Pons (tissue), 1 donor: ENCODE results near the gene MAML1.
A peak's percentile ranks its signal among the peaks of the same experiment; 100 is the strongest.

ENCODE experiments used
- DNase-seq: peaks from one replicate; pipeline ENCODE4 v3.0.0-alpha.2; 2016; ENCODE audit warnings: low spot score

The MAML1 gene

DNA sequence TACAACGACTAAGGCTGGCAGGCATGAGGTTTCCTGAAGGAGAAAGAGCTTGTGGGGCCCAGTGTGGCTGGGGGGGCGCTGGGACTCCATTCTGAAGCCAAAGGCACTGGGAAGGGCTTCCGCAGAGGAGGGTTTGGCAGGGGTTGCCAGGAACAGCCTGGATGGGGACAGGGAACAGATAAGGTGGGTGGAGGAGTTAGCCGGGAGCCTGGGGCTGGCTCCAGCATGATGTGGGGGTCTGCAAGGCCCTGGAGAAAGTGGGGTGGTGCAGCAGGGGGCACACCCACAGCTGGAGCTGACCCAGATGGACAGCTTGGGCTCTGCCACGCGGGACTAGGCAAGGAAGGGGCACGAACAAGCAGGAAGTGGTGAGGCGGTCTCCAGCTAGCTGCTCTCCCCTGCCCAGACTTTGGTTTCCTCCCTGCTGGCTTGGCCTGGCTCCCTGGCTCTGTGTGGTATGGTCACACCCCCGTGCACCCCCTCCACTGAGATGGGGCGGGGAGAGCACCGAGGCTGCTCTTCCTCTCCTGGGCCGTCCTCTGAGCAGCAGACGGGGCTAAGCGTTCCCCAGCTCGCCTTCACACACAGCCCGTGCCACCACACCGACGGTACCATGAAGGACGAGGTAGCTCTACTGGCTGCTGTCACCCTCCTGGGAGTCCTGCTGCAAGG, 61.0 kb downstream of the MAML1 start, which contains the start of gene LTC4S:
Gene LTC4S, plus strand, starts transcription at position 519 of the 672 bp plus-strand sequence. Its CDS starts 95 bp downstream, at position 614.
- DNase-seq: peak; percentile 76

- no peak for DNase-seq
Measured at GRCh38 chr5:179794171-179794570, 61.5 kb downstream of the MAML1 start.

DNA sequence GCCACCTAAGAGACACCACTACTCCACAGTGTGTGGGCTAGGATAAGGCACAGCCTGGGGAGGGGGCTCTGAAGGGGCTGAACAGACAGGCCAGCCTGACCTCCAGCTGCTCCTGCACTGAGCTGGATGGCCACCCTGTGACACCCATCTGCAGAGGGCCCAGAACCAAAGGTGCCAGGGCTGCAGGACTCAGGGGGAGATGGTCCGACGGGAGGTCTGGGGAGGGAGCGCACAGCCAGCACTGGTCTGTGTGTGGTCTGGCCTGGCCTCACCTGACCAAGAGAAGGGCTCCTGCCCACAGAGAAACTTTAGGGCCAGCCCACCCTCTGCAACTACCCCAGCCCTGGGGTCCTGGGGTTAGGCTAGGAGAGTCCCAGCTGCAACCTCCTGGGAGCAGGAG, 62.0 kb downstream of the MAML1 start:
- DNase-seq: no peak

DNA sequence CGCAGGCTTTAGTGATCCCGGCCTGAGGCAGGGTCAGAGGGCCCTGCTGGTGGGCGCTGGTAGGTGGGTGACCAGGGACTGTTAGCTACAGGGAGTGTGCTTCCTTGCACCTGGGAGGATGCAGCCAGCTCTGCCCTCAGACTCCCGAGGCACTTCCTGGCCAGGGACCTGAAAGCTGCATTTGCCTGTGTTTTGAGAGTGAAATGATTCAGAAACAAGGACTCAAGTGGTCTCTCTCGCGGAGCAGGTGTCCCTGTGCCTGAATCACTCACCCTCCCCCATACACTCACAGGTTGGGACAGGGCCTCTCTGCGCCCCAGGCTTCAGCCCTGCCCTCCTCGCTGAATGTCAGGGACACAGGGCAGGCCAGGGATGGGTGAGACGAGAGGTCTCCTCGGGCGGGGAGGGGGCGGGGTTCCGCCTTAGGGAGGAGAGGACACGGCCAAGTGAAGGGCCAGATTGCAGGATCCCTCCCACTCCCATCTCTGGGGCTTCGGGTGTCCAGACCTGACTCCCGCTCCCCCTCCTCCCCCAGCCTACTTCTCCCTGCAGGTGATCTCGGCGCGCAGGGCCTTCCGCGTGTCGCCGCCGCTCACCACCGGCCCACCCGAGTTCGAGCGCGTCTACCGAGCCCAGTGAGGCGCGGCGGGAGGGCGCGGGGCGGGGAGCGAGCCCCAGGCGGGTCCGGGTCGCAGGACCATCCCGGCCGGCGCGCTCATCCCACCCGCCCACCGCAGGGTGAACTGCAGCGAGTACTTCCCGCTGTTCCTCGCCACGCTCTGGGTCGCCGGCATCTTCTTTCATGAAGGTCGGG, 62.6 kb downstream of the MAML1 start:
- DNase-seq: no peak

- DNase-seq: no peak
Measured at GRCh38 chr5:179795863-179796833, 63.5 kb downstream of the MAML1 start.

- DNase-seq: no peak
Measured at GRCh38 chr5:179796877-179797608, 64.4 kb downstream of the MAML1 start.

- no peak for DNase-seq
Measured at GRCh38 chr5:179797741-179798140, 65.1 kb downstream of the MAML1 start.

DNA sequence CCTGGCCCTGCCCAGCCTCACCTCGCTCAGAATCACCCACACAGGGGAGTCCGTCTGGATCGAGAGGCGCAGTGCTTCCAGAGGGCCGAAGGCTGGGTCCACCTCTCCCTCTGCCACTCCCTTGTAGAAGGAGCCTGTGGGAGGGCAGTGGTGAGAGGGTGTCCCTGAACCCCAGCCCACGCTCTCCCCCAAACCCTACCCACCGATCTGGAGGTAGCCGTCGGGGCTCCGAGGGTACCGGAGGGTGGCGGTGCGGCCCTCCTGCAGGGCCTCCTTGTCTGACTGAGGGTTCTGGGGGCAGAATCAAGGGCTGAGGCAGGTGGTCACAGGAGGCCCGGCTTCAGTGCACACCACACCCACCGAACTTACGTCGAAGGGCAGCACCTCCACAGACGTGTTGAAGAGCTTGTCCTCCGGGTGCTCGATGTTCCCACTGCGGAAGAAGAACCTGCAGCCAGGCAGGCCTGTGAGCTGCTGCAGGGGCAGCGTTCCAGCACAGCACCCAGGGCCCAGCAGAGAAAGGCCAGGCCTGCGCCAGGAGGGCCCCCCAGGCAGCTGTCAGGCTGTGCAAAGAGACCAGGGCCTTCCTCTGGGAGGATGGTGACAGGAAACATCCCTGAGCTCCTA, 65.6 kb downstream of the MAML1 start:
- no peak for DNase-seq

DNA sequence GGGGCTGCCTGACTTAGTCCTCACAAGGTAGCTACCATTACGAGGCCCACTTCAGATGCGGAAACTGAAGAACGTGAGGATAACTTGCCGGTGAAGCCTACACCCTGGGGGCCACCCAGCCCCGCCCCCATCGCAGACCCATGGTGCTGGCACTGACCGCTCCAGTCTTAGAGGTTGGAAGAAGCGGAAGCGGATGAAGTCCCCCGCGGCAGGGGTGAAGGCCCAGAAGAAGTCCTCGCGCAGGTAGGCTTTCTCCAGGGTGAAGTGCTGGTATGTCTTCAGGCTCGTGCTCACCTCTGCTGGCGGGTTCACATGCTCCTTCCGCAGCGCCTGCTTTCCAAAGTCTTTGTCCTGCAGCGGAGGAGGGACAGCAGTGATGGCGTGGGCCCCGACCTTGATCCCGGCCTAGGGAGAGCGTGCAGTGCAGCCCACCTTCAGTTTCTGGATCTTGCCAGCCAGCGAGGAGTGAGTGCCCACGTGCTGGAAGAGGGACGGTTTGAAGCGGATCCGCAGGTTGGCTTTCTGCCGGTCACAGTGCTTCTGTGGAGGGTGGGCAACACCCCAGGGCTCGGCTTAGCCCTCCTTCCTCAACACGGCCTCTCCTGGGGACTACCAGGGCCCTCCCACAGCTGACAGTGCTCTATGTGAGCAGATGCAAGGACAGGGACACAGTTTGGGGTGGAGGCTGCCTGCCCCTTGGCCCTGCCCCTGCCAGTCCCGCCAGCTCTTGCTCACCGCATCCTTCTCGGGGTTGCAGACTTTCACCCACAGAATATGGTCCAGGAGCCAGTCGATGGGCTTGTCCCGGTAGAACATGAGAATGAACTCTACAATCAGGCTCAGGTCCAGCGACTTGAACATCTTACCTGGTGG, 66.4 kb downstream of the MAML1 start:
- no peak for DNase-seq

DNA sequence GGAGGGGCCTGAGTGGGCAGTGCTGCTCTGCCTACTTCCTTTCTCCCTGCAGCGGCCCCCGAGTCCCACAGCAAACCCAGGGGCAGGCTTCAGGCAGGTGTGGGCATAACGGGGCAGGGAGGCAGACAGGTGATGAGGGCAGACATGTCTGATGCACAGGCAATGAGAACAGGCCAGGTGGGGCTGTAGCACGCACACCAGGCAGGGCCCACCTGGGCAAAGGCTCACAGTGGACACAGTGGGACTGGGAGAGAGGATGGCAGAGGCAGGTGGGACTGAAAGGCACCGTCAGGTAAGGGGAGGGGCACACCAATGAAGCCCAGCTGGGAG, 67.0 kb downstream of the MAML1 start:
- no peak for DNase-seq

GRCh38 chr5:179800071-179800695, 67.6 kb downstream of the MAML1 start:
- DNase-seq: no peak

- DNase-seq: no peak
Measured at GRCh38 chr5:179800696-179801201, 68.1 kb downstream of the MAML1 start.

GRCh38 chr5:179801304-179802206, 68.9 kb downstream of the MAML1 start:
- no peak for DNase-seq

GRCh38 chr5:179802207-179802883, 69.7 kb downstream of the MAML1 start:
- DNase-seq: no peak

DNA sequence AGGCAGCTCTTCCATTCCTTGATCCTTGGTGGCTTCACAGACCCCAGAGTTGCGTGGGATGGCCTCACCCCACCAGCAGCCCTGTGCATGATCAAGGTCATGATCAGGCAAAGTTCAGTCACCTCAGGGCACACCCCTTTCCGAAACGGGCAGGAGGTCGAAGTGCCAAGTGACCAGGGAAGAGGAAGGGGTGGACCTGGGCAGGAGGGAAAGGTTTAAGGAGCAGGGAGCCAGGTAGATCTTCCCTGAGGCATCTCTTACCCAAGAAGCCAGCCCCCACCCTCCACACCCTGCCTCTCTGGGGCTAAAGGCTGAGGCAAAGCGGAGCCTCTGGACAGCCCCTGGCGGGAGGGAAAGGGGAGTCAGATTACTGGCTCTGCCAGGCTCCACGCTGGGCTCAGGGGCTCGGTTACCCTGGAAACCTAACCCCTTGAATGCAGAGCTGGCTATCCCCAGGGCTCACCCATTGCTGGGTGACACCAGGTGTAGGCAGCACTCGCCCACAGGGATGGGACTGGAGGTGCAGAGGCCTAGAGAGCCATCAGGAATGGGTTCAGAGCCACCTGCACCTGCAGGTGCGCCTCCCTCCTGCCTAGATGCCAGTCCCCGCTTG, 70.4 kb downstream of the MAML1 start:
- no peak for DNase-seq

DNA sequence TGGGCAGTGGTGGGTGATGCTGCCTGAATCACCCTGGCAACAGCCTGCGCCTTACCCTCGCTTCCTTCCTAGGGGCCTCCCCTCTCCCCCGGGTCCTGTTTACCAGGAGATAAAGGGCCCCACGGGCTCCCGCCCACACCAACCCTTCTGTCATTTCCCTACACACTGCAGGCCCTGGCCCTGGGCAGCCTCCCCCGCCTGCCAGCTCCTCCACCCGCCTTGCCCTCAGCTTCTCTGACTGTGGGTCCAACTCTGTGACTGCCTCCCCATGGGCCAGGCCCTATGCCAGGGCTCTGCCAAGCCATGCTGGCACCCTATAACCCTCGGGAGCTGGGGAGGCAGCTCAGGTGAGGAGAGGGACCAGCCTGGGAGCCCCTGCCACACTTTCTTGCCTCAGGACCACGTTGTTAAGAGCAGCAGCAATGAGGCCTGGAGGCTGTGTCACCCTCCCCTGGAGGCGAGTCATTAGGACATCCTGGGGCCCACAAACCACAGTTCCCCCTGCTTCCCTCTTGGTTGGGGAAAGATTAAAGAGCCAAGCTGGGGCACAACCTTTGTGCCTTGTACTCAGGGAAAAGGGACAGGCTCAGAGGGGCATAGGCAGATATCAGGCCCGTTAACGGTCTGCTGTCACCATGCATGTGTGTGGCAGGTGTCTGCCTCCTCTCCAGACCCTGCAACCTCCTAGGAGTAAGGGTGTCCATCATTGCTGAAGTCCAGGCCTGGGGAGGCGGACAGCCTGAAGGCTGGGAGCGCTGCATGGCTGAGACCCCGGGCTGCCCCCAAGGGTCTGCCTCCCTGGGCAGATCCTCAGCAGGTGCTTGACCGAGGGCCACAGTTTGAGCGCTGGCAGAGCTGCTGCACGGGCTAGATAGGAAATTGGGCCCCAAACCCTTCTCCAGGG, 71.3 kb downstream of the MAML1 start:
- DNase-seq: no peak
